Forelimb muscle (tissue), 1 donor: ENCODE data around the gene CD63. TPM values are rescaled to one million over a fixed set of nuclear protein-coding genes. Genes with fewer than 3 reads are reported as not detected.

ENCODE experiments used
- DNase-seq: peaks from one replicate; pipeline ENCODE4 v3.0.0-alpha.2; 2013; ENCODE audit warnings: low read depth
- polyA plus RNA-seq: library from polyadenylated mRNA; unstranded; fragments of 120-200 nt; gene quantifications from one replicate; pipeline ENCODE4 v1.2.1, GENCODE V29; 2013; ENCODE audit not compliant: insufficient read length

The CD63 gene
- polyA plus RNA-seq, 1 donor = 770 TPM

DNA sequence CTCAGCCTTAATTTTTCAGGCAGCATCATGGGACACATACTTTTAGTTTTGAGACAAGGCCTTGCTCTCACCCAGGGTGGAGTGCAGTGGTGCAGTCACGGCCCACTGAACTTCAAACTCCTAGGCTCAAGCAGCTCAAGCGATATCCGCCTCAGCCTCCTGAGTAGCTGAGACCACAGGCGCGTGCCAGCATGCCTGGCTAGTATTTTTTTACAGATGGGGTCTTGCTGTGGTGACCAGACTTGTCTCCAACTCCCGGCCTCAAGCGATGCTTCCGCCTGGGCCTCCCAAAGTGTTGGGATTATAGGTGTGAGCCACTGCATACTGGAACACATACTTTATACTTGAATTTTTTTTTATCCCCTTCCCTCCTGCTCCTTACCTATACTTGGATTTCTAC lies 5.9 kb downstream of the CD63 start:
- no peak for DNase-seq

DNA sequence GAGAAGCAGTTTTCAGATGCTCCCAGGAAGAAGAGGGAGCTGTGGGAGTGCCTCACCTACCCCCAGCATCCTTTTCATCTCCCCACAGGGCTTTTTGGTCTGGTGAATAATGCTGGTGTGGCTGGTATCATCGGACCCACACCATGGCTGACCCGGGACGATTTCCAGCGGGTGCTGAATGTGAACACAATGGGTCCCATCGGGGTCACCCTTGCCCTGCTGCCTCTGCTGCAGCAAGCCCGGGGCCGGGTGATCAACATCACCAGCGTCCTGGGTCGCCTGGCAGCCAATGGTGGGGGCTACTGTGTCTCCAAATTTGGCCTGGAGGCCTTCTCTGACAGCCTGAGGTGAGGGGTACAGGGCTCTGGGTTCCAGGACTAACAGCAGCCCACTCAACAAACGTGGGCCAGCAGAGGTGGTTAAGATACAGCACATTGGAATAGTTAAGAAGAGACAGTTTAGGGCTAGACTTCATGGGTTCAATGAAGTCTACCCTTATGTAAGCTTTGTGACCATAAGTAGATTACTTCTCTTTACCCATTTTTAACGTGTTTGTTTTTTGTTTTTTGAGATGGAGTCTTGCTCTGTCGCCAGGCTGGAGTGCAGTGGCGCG lies 7.1 kb downstream of the CD63 start:
- no peak for DNase-seq

DNA sequence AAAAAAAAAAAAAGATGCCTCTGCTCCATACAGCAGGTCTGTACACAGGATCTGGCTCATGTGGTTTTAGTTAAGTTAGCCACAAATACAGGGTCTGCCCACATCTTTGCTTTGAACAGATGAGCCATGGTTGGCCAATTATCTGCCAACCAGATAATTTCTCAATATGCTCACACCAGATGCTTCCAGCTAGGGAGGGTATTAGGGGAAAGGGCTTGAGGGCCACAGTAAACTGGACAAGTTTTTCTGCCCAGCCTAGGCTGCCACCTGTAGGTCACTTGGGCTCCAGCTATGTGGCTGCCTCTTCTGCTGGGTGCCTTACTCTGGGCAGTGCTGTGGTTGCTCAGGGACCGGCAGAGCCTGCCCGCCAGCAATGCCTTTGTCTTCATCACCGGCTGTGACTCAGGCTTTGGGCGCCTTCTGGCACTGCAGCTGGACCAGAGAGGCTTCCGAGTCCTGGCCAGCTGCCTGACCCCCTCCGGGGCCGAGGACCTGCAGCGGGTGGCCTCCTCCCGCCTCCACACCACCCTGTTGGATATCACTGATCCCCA lies 7.8 kb downstream of the CD63 start:
- DNase-seq = no peak

DNA sequence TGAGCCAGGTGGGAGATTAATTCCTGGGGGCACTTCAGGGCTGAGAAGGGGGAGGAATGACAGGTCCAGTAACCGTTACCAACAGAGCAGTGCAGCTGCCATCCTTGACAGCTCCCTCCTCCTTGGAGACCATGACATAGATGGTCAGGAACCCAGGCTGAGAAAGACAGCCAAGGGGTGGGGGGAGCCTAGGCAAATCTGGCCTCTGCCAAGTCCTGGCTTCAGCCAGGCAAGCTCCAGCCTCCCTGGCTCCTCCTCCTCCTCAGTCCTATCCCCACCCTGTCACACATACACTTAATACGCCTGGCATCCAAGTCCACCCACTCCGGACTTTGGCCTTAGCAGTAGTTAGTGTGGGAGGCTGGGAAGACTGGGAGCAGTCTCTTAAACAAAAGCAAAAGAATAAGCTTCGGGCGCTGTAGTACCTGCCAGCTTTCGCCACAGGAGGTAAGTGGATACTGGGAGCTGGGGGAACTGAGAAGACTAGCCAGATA lies 8.7 kb downstream of the CD63 start, which contains the start of gene RDH5:
TSS of gene RDH5 (plus strand) at position 323 of the 494 bp plus-strand sequence. CDS start 792 bp downstream, outside the sequence.
- DNase-seq = no peak

DNA sequence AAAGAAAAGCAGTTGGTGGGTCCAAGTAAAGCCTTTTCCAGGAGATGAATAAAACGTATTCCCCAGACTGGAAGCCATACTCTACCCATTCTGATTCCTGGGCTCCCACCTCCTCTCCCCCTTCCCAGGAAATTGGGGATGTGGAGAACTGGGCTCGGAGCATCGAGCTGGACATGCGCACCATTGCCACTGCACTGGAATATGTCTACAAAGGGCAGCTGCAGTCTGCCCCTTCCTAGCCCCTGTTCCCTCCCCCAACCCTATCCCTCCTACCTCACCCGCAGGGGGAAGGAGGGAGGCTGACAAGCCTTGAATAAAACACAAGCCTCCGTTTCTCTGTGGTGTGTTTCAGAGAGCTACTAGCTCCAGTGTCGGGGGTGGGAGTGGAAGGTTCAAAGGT lies 9.4 kb downstream of the CD63 start:
- no peak for DNase-seq

DNA sequence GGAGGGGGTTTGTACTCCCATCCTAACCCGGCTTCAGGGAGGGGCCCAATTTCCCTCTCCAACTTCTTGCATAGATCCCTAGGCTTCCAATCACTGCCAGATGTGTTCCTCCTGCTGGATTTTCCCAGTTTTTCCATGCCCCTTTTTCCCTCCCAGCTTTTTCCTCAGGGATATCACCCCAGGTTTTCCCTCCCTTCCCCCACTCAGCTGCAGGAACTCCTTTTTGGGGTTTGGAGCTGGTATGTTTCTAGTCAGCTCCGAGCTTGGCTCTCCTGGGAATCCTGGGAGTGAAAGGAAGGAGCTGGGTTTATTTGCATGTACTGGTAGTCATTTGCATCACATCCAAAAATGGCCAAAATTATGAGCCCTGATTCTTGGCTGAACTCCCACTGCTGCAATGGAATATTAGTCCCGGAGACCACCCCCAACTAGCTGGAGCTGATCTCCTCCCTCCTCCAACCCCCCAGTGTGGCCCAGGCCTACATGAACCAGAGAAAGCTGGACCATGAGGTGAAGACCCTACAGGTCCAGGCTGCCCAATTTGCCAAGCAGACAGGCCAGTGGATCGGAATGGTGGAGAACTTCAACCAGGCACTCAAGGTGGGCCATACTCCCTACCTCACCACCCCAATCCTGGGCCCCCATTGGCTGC lies 10.1 kb downstream of the CD63 start:
- DNase-seq = no peak

DNA sequence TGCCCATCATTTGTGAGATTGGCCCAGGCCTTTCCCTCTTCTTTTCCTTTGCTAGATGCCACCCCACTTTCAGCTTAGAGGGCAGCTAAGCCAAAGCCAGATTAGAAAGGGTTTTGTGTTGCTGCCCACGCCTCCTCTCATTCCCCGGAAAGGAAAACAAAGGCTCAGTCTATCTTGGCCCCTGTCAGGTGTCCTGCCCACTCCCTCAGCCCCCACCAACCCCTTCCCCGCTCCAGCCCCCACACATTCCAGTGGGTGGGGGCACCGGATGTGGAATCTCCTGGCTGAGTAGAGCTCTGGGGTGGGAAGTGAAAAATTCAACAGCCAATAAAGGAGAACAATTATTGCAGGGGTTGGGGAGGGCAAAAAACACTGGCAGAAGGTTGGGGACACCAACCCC lies 10.8 kb downstream of the CD63 start:
- no peak for DNase-seq

DNA sequence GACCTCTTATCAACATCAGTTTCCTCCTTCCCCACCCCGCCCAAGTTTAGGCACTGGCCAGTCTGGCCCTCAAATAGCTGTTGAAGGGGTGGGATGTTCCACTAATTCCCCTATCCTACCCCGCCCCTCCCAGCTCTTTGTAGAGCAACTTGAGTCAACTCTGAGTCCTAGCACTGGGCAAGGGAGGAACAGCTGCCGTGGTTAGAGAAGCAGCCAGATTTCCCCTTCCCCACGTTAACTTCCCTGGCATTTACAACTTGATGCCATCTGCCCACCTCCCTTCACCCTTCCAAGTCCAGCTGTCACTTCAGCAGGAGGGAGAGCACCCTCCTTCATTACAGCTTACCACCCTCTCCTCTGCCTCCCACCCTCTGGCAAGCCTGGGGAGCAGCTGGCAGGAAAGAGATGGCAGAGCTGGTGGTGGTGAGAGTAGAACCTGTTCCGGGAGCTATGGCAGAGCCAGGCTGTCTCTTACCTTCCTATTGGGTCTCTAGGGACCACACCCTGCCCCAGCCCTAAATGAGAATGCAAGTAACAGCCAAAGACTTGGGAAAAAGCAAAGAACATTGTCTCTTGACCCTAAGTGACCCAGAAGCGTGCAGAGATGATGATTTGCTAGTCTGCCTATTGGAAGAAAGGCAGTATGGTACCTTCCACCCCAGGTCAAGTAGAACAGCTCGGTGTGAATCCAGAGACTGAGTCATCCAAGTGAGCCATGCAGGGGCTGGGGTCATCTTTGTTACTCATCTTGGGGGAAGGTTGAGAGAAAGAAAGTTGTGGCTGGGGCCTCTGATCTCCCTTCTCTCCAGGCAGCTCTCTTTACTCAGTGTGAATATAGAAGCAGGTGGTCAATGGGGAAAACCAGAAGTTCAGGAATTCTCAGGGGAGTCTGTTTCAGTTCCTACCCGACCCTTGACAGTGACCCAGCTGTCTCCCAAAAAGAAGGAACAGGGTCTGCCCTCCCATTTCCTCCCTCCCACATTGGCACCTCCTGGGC lies 11.5 kb downstream of the CD63 start:
- DNase-seq = no peak

DNA sequence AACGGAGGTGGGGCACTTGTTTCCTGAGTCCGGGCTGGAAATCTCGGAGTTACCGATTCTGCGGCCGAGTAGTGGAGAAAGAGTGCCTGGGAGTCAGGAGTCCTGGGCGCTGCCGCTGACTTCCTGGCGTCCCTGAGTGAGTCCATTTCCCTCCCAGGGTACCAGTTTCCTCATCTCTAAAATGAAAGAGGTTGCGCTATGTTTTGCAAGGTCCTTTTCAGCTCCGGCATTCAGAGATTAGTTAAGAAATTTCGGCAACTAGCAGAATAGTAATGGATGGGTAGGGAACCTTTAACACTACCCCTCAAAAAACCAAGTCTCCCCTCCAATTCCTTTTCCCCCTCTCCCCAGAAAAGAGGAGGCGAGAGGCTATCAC lies 12.2 kb downstream of the CD63 start:
- no peak for DNase-seq

DNA sequence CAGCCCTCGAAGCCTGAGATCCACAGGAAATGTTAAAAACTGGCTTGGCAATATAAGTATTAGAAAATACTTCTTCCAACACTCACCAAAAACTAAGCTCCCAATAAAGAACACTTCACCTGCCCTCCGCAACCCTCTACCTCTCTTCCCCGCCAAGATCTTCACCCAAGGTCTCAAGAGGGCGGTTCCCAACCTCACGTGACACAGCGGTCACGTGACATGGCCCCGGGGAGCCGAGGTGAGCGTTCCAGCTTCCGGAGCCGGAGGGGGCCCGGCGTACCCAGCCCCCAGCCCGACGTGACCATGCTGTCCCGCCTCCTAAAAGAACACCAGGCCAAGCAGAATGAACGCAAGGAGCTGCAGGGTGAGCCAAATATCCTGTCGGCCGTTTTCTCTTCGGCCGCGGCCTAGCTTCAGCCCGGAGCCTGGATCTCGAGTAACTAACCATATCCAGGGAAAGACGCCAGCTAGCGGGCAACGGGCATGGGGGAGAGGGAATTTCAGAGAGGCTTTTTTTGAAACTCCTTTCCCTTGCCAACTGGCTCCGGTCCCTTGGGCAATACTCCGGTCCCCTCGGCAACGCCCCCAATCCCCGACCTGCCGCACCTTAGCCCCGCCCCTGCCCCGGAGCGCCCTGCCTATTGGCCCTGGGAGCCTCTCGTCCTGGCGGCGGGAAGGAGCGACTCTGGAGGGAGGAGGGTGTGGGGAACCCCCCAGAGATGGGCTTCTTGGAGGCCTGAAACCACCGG lies 12.8 kb downstream of the CD63 start, which contains the start of gene BLOC1S1:
TSS of gene BLOC1S1 (plus strand) at position 214 of the 749 bp plus-strand sequence. CDS start at position 220, 6 bp downstream.
- peak; percentile 83 for DNase-seq

DNA sequence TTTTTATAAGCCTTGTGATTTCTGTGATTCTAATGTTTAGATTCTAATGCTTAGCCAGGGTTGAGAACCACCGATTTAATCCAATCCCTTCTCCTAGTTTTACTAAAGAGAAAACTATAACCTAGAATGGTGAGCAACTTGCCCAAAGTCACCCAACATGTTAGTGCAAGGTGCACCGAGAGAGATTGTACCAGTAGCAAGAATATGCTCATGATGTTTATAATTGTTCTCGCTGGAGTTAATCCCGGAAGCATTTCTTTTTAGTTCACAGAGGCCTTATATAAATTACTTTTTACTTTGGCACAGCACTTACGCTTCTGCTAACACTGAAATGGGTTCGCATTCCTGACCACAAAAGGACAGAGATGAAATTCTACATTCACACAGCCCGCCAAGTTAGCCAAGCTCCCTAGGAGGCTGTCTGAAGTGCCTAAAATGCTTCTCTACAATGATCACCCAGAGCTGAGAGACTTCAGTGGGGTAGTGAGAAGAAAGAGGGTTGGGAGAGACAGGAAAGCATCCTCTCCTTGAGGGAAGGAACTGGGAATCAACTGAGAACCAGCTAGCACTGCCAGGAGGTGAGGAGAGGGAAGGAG lies 13.5 kb downstream of the CD63 start:
- no peak for DNase-seq

DNA sequence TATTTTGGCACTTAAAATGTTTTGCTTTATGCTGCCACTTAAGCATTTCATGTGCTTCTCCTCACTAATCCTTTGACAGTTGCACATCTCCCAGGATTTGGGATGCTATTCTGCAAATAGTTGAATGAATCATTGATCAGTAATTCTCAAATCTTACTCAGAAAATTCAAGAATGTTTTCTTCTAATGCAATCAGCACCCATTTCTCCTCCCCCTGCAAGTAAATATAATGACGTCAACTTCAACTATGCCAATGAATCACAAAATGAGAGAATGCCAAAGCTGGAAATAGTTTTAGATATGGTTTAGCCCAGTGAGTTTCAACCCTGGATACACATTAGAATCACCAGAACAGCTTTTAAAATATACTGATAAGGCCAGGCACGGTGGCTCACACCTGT lies 15.1 kb downstream of the CD63 start:
- no peak for DNase-seq

DNA sequence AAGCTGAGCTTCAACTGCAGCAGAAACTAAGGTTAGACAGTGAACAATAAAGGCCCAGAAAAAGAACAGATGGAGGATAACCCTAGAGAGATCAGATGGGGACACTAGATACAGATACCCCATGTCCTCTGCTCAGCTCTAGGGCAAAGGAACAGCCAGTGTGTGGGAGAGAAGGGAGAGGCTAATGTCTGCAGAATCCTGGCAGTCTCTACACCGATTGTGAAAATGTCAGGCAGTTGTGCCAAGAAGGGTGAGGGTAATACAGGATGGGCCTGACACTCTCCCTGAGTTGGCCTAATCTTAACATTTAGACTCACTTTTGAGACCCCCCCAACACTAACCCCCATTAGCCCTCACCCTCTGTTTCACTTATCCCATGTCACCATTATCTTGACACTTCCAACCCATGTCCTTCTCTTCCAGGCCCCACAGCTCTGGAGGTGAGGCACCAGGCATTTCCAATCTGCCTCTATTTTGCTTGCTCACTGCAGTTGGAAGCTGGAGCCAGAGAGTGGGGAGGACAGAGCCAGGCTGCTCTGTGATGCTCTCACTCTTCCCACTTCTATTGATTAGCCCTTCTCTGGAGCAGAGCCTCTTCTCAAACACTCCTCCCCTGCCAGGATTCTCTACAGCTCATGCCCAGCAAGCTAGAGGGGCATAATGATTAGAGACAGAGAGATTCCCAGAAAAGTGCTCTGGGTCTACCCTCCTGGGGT lies 16.0 kb downstream of the CD63 start:
- DNase-seq = no peak

DNA sequence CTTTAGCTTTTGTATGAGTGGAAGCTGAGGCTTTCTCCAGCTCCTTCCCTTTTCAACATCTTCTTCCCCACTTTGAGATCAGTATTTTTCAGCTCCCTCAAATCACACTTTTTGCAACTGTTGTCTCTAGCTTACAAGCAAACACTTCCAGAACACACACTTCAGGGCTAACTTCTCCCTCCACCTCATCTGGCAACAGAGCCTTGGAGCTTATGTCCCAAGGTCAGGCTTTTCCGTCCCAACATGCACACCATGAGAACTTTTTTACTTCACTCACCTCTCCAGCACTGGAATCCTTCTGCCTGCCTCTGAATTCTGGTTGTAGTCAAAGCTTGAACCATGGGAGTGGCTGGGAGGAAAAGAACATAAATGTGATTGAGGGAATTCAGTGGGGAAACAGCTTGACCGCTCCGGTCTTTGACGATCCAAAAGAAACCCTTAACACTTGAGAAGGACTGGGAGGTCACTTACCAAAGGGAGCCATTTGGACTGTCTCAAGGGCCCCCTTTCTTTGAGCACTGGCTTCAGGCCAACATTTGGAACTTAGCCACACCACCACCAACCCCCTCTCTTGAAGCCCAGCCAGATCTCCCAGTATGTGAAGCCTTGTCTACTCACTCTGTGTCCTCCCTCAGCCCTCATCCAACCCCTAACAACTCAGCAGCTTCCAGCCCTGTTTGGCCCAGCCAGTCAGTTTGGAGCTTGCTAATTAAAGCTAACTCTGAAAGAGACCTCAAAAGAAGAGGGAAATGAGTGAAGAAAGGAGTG lies 16.8 kb downstream of the CD63 start:
- DNase-seq = no peak

DNA sequence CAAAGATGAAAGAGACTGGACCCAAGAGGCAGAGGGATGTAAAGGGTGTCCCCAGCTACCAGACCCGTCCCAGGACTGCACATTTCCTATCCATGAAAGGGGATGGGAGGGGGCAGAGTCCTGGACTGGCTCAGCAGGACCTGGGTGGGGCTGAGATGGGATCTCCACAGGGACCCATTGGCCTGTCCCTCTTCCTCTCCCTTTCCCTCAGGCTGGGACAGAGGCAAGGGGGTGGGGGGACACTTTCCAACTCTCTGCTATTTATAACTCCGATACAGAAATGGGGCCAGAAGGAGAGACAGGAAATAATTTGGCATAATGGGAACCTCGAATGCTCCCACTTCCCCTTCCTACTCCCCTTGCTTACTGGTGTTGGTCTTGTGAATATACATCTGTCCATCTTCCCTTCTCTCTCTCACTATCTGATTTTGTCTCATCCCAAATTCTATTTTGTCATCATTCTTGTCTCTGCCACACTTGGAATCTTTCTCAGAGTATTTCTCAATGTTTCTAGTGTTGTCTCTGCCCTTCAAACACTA lies 20.0 kb downstream of the CD63 start:
- no peak for DNase-seq

DNA sequence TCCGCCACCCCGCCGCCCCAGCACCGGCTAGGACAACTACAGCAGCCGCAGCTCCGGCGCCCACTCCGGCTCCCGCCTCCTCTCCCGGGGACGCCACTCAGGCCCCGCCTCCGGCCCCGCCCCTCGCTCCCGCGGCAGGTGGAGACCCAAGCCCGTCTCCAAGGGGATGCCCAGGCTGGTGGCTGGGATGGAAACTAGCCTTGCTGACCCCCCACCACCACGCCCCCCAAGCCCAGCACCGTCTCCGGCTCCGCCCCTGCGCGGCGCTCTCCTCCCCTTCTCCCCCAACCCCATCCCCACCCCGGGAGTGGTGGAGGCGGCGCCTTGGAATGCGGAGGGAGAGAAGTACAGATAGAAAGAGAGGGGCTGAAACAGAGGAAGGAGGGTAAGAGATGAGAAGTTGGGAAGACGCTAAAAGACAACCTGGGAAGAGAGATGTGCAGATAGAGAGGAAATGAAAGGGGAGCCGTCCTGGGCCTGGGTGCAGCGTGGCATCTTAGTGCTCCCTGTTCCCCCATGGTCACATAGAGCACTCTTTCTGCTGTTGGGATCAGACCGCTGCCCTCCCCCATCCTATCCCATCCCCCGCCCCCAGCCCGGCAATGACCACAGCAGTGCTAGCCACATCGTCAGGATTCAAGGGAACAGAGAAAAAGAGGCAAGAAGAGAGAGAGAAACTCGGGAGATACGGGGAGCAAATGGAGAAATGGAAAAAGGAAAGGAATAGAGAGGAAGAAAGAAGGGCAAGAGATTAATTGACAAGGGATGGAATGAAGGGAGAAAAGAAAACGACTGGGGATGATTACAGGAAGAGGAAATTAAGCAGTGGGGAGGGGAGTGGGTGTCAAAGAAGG lies 20.7 kb downstream of the CD63 start, which contains the start of gene ITGA7:
TSS of gene ITGA7 (minus strand) at position 64 of the 854 bp plus-strand sequence. CDS start 222 bp downstream, outside the sequence.
- DNase-seq = no peak

DNA sequence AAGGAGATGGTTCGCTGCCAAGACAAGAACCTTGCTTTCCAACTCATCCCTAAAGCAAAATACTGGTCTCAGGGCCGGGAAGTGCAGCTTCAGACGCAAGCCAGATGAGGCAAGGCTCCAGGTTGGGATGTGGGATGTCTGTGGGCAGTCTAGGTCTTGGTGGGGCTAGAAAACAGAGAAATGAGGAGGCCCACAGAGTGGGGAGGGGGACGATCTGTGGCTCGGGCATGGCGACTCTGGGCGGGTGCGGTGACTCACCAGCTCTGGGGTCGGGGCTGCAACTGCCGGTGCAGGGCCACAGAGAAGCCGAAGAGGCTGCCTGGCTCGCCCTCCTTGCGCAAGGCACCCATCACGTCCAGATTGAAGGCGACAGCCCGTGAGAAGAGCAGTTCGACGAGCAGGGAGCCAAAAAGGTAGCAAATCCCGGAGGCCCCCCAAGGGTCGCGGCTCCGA lies 21.6 kb downstream of the CD63 start:
- no peak for DNase-seq
